CD4-positive, alpha-beta memory T cell (primary cell): ENCODE results near the gene GAP43. TPM values are rescaled to one million over a fixed set of nuclear protein-coding genes. Genes with fewer than 3 reads are reported as not detected.

Source experiments
- CTCF ChIA-PET: fragments of 350-600 bp; sonication (Branson Sonifier 250); formaldehyde crosslinking; loops from one replicate; lab custom pipeline; 2021; ENCODE audit warnings: inconsistent platforms; ENCODE audit not compliant: partially characterized antibody; lab: Charles Lee
- POLR2A ChIA-PET: fragments of 350-600 bp; sonication (Branson Sonifier 250); formaldehyde crosslinking; loops from one replicate; lab custom pipeline; 2021; ENCODE audit not compliant: partially characterized antibody; lab: Charles Lee
- DNase-seq, 5 donors: peaks; one replicate each; pipeline versions ENCODE4 v3.0.0 to v3.0.0-alpha.2; 2020 to 2022; ENCODE audit warnings: mixed read lengths in 1 of 5
- H3K27ac ChIP-seq: one replicate; pipeline ENCODE4 v1.7.0; 2013; ENCODE audit warnings: low read depth, low read length
- H3K27me3 ChIP-seq: 2 replicates; pipeline ENCODE4 v1.7.0; 2013; ENCODE audit warnings: mild to moderate bottlenecking, low read length, moderate library complexity; ENCODE audit not compliant: insufficient read depth
- H3K36me3 ChIP-seq: 2 replicates; pipeline ENCODE4 v1.7.0; 2013; ENCODE audit warnings: mild to moderate bottlenecking, low read length, moderate library complexity; ENCODE audit not compliant: insufficient read depth
- H3K4me1 ChIP-seq: 2 replicates; pipeline ENCODE4 v1.7.0; 2013; ENCODE audit warnings: mild to moderate bottlenecking, low read length, moderate library complexity; ENCODE audit not compliant: insufficient read depth
- H3K4me3 ChIP-seq, 2 donors: one replicate each; pipeline ENCODE4 v1.7.0; 2013; ENCODE audit warnings: low read length in 2 of 2, mild to moderate bottlenecking in 1 of 2
- H3K9me3 ChIP-seq, 2 donors: one replicate each; pipeline ENCODE4 v1.7.0; 2013; ENCODE audit warnings: low read length in 2 of 2, control low read depth in 1 of 2; ENCODE audit not compliant: control insufficient read depth in 1 of 2
- H3K27ac Mint-ChIP-seq, 7 donors: one replicate each; pipeline ENCODE4 v1.8.0; 2020 to 2021; ENCODE audit warnings: mixed read lengths in 7 of 7, mild to moderate bottlenecking in 6 of 7, inconsistent platforms in 3 of 7, moderate library complexity in 3 of 7
- H3K27me3 Mint-ChIP-seq, 2 donors: one replicate each; pipeline ENCODE4 v1.8.0; 2020 to 2021; ENCODE audit warnings: mixed read lengths in 2 of 2
- H3K36me3 Mint-ChIP-seq, 2 donors: one replicate each; pipeline ENCODE4 v1.8.0; 2020 to 2021; ENCODE audit warnings: mixed read lengths in 2 of 2, inconsistent platforms in 1 of 2, mild to moderate bottlenecking in 1 of 2
- H3K4me1 Mint-ChIP-seq, 4 donors: one replicate each; pipeline ENCODE4 v1.8.0; 2020 to 2021; ENCODE audit warnings: mixed read lengths in 4 of 4, mild to moderate bottlenecking in 1 of 4
- H3K4me3 Mint-ChIP-seq, 8 donors: one replicate each; pipeline ENCODE4 v1.8.0; 2020 to 2021; ENCODE audit warnings: mixed read lengths in 8 of 8, mild to moderate bottlenecking in 7 of 8, moderate library complexity in 6 of 8, inconsistent platforms in 3 of 8
- H3K9me3 Mint-ChIP-seq, 8 donors: one replicate each; pipeline ENCODE4 v1.8.0; 2020 to 2021; ENCODE audit warnings: mixed read lengths in 8 of 8, mild to moderate bottlenecking in 5 of 8, inconsistent platforms in 3 of 8, moderate library complexity in 1 of 8
- intact Hi-C: fragments of 100-400 bp; cut with micrococcal nuclease; formaldehyde crosslinking; loops from one replicate; pipeline ENCODE4 v1.15.1; 2023
- polyA plus RNA-seq, 2 donors: library from polyadenylated mRNA; unstranded; fragments of 300-500 nt; fragmentation: Illumina TruSeq; gene quantifications; one replicate each; pipeline ENCODE4 v1.2.3, GENCODE V29; 2021
- total RNA-seq, 2 experiments: library from RNA; stranded (reverse); gene quantifications; one replicate each; pipeline ENCODE4 v1.2.3, GENCODE V29; 2021

GAP43 gene
- total and polyA plus RNA-seq, 4 experiments from 2014 or later, result not detected

GRCh38 chr3:115663414-115663813, 40.1 kb downstream of the GAP43 start:
- Histone ChIP-seq H3K9me3 (no peaks in the 10 kb centered on the region), H3K4me3 (no peak overlapping the region), H3K27me3 (no peaks in the 10 kb centered on the region), H3K4me1 (peaks cover 10% of the 10 kb centered on the region), H3K27ac (no peak overlapping the region), H3K36me3 (no peaks in the 10 kb centered on the region)
- H3K27ac Mint-ChIP-seq, result no peak overlapping the region
- H3K4me1 Mint-ChIP-seq, result peaks cover 3 to 15% (median 8%) of the 10 kb centered on the region in 4 donors
- ChIA-PET CTCF (no interaction called here), POLR2A (no interaction called here)
- intact Hi-C loops, result no loop called here
- H3K9me3 Mint-ChIP-seq, result no peaks in the 10 kb centered on the region
- H3K4me3 Mint-ChIP-seq, result no peak overlapping the region
- DNase-seq, result no peak
- no peaks in the 10 kb centered on the region for H3K36me3 Mint-ChIP-seq
- H3K27me3 Mint-ChIP-seq, result no peaks in the 10 kb centered on the region

- no peak for DNase-seq
- Mint-ChIP-seq H3K36me3 (no peaks in the 10 kb centered on the region), H3K4me3 (no peak overlapping the region), H3K9me3 (no peaks in the 10 kb centered on the region), H3K27me3 (no peaks in the 10 kb centered on the region), H3K27ac (no peak overlapping the region), H3K4me1 (peaks cover 0 to 2% (median 0%) of the 10 kb centered on the region in 4 donors)
- H3K27me3 ChIP-seq, result no peaks in the 10 kb centered on the region
- no peak overlapping the region for H3K4me3 ChIP-seq
- no peaks in the 10 kb centered on the region for H3K36me3 ChIP-seq
- H3K9me3 ChIP-seq, result no peaks in the 10 kb centered on the region
- ChIA-PET CTCF (no interaction called here), POLR2A (no interaction called here)
- no peaks in the 10 kb centered on the region for H3K4me1 ChIP-seq
- intact Hi-C loops, result no loop called here
- H3K27ac ChIP-seq, result no peak overlapping the region
Measured at GRCh38 chr3:115666081-115666480, 42.8 kb downstream of the GAP43 start.

GRCh38 chr3:115666920-115667737, 43.8 kb downstream of the GAP43 start:
- no peaks in the 10 kb centered on the region for H3K27me3 Mint-ChIP-seq
- no peaks in the 10 kb centered on the region for H3K36me3 Mint-ChIP-seq
- no peaks in the 10 kb centered on the region for H3K9me3 Mint-ChIP-seq
- H3K4me3 Mint-ChIP-seq, result no peak overlapping the region
- Histone ChIP-seq H3K36me3 (no peaks in the 10 kb centered on the region), H3K9me3 (no peaks in the 10 kb centered on the region), H3K27me3 (no peaks in the 10 kb centered on the region), H3K27ac (no peak overlapping the region), H3K4me3 (no peak overlapping the region), H3K4me1 (peaks cover 3% of the 10 kb centered on the region)
- no peak for DNase-seq
- H3K4me1 Mint-ChIP-seq, result peaks cover 0 to 3% (median 2%) of the 10 kb centered on the region in 4 donors
- intact Hi-C loops, result no loop called here
- CTCF ChIA-PET, result interaction anchor here (0.9 to 1.2 kb wide), 3 partner anchors 9 to 576 kb away, joined by 3 read pairs; no protein-coding TSS in a partner anchor
- POLR2A ChIA-PET, result no interaction called here
- peak overlapping the region in 1 of 7 donors; percentile 47 for H3K27ac Mint-ChIP-seq

GRCh38 chr3:115667738-115668065, 44.4 kb downstream of the GAP43 start:
- peaks cover 4% of the 10 kb centered on the region for H3K4me1 ChIP-seq
- H3K27ac ChIP-seq, result no peak overlapping the region
- Mint-ChIP-seq H3K27ac (no peak overlapping the region), H3K27me3 (no peaks in the 10 kb centered on the region), H3K9me3 (no peaks in the 10 kb centered on the region), H3K4me1 (peaks cover 0 to 6% (median 4%) of the 10 kb centered on the region in 4 donors), H3K36me3 (no peaks in the 10 kb centered on the region), H3K4me3 (no peak overlapping the region)
- no peaks in the 10 kb centered on the region for H3K36me3 ChIP-seq
- no peak for DNase-seq
- H3K9me3 ChIP-seq, result no peaks in the 10 kb centered on the region
- H3K27me3 ChIP-seq, result no peaks in the 10 kb centered on the region
- no peak overlapping the region for H3K4me3 ChIP-seq
- ChIA-PET POLR2A (no interaction called here), CTCF (interaction anchor here (0.9 to 1.2 kb wide), 3 partner anchors 9 to 576 kb away, joined by 3 read pairs; no protein-coding TSS in a partner anchor)
- intact Hi-C loops, result no loop called here

- no peak for DNase-seq
- Mint-ChIP-seq H3K9me3 (no peaks in the 10 kb centered on the region), H3K36me3 (no peaks in the 10 kb centered on the region), H3K27ac (no peak overlapping the region), H3K27me3 (peaks cover 4 to 11% of the 10 kb centered on the region in 2 donors), H3K4me1 (peaks cover 0 to 7% (median 5%) of the 10 kb centered on the region in 4 donors), H3K4me3 (no peak overlapping the region)
- ChIA-PET CTCF (interaction anchor here (1.4 kb wide), 1 partner anchor 14 kb away, joined by 3 read pairs; no protein-coding TSS in a partner anchor), POLR2A (no interaction called here)
- no peaks in the 10 kb centered on the region for H3K9me3 ChIP-seq
- H3K27ac ChIP-seq, result no peak overlapping the region
- H3K36me3 ChIP-seq, result no peaks in the 10 kb centered on the region
- intact Hi-C loops, result no loop called here
- H3K4me3 ChIP-seq, result no peak overlapping the region
- no peaks in the 10 kb centered on the region for H3K27me3 ChIP-seq
- peaks cover 4% of the 10 kb centered on the region for H3K4me1 ChIP-seq
Measured at GRCh38 chr3:115670911-115671310, 47.6 kb downstream of the GAP43 start.

GRCh38 chr3:115671761-115672455, 48.6 kb downstream of the GAP43 start:
- no peak overlapping the region for H3K4me3 ChIP-seq
- no peaks in the 10 kb centered on the region for H3K9me3 Mint-ChIP-seq
- H3K4me1 Mint-ChIP-seq, result peaks cover 0 to 7% (median 5%) of the 10 kb centered on the region in 4 donors
- intact Hi-C loops, result no loop called here
- peaks cover 5 to 18% of the 10 kb centered on the region in 2 donors for H3K27me3 Mint-ChIP-seq
- no peak overlapping the region for H3K27ac ChIP-seq
- no peak for DNase-seq
- ChIA-PET CTCF (interaction anchor here (1.4 kb wide), 1 partner anchor 15 kb away, joined by 3 read pairs; no protein-coding TSS in a partner anchor), POLR2A (no interaction called here)
- no peaks in the 10 kb centered on the region for H3K27me3 ChIP-seq
- no peaks in the 10 kb centered on the region for H3K36me3 Mint-ChIP-seq
- no peak overlapping the region for H3K27ac Mint-ChIP-seq
- no peaks in the 10 kb centered on the region for H3K36me3 ChIP-seq
- peaks cover 4% of the 10 kb centered on the region for H3K4me1 ChIP-seq
- H3K9me3 ChIP-seq, result no peaks in the 10 kb centered on the region
- H3K4me3 Mint-ChIP-seq, result peak overlapping the region in 1 of 8 donors; percentile 20

- H3K9me3 Mint-ChIP-seq, result no peaks in the 10 kb centered on the region
- H3K27ac Mint-ChIP-seq, result no peak overlapping the region
- H3K4me1 ChIP-seq, result peaks cover 4% of the 10 kb centered on the region
- ChIA-PET POLR2A (no interaction called here), CTCF (interaction anchor here (1.6 kb wide), 1 partner anchor 19 kb away, joined by 3 read pairs; no protein-coding TSS in a partner anchor)
- H3K4me3 ChIP-seq, result no peak overlapping the region
- no peaks in the 10 kb centered on the region for H3K36me3 ChIP-seq
- no peaks in the 10 kb centered on the region for H3K9me3 ChIP-seq
- no peak overlapping the region for H3K4me3 Mint-ChIP-seq
- intact Hi-C loops, result no loop called here
- peaks cover 7 to 23% of the 10 kb centered on the region in 2 donors for H3K27me3 Mint-ChIP-seq
- H3K27ac ChIP-seq, result no peak overlapping the region
- no peak for DNase-seq
- no peaks in the 10 kb centered on the region for H3K36me3 Mint-ChIP-seq
- peaks cover 0 to 6% (median 5%) of the 10 kb centered on the region in 4 donors for H3K4me1 Mint-ChIP-seq
- no peaks in the 10 kb centered on the region for H3K27me3 ChIP-seq
Measured at GRCh38 chr3:115673881-115674280, 50.6 kb downstream of the GAP43 start.
